Ovary (tissue), 9 donors: ENCODE measurements around the gene ESD. TPM values are rescaled to one million over a fixed set of nuclear protein-coding genes. Genes with fewer than 3 reads are reported as not detected.

ENCODE experiments used
- DNase-seq, 5 donors: peaks; one replicate each; pipeline ENCODE4 v3.0.0-alpha.2; 2019 to 2020
- H3K27ac ChIP-seq, 2 donors: fragments of 200-600 bp; one replicate each; pipeline versions ENCODE4 v1.5.1 to v1.8.0; 2019 to 2022
- H3K27me3 ChIP-seq: fragments of 200-600 bp; one replicate; pipeline ENCODE4 v1.8.0; 2022
- H3K36me3 ChIP-seq: fragments of 200-600 bp; sonication (generic); one replicate; pipeline ENCODE4 v1.5.1; 2019
- H3K4me1 ChIP-seq: one replicate; pipeline ENCODE4 v1.8.1; 2013; ENCODE audit warnings: mild to moderate bottlenecking, moderate library complexity; ENCODE audit not compliant: insufficient read depth
- H3K4me3 ChIP-seq: fragments of 200-600 bp; sonication (generic); one replicate; pipeline ENCODE4 v1.5.1; 2017
- H3K9me3 ChIP-seq, 2 donors: fragments of 200-600 bp in 1 of 2; sonication (generic) in 1 of 2; one replicate each; pipeline versions ENCODE4 v1.5.1 to v1.8.1; 2013 to 2019; ENCODE audit warnings: mild to moderate bottlenecking in 1 of 2, moderate library complexity in 1 of 2
- CTCF ChIP-seq, 3 donors: fragments of 450-650 bp in 2 of 3; fragments of 200-600 bp in 1 of 3; IDR thresholded peaks; one replicate each; pipeline versions ENCODE4 v1.5.1 to v1.8.0; 2016 to 2022; ENCODE audit warnings: antibody characterized with exemption in 3 of 3, mild to moderate bottlenecking in 1 of 3
- EP300 ChIP-seq: sonication (generic); formaldehyde crosslinking; IDR thresholded peaks from one replicate; pipeline ENCODE4 v1.6.1; 2017; ENCODE audit warnings: antibody characterized with exemption
- POLR2A ChIP-seq: fragments of 450-650 bp; IDR thresholded peaks from one replicate; pipeline ENCODE4 v1.6.1; 2017; ENCODE audit warnings: antibody characterized with exemption, mild to moderate bottlenecking, moderate library complexity
- WGBS, 3 donors: extraction: QIAGEN DNeasy Blood & Tissue Kit in 1 of 3; methylation state at CpG; one replicate each; pipeline versions ENCODE4 v1.1.5 to v1.1.7; 2013 to 2017; 5-methylcytosine and 5-hydroxymethylcytosine counted together
- intact Hi-C, 4 donors: fragments of 100-400 bp; cut with DNase I; formaldehyde crosslinking; loops; one replicate each; pipeline versions ENCODE4 v1.11.0 to v1.15.1; 2022 to 2023
- polyA plus RNA-seq, 2 donors: library from polyadenylated mRNA; stranded (reverse); fragments of 200-250 nt in 1 of 2; fragments of 350-450 nt in 1 of 2; fragmentation: Illumina TruSeq in 1 of 2; extraction: RNeasy Lipid Tissue Mini Kit (QIAGEN cat#74804) in 1 of 2; gene quantifications; one replicate each; pipeline ENCODE4 v1.2.3, GENCODE V29; 2013 to 2014
- total RNA-seq, 7 donors: library from RNA; depleted of rRNA in 2 of 7; stranded (reverse); fragments of >200 nt in 2 of 7; fragmentation: NEBNext Ultra II Directional in 3 of 7; extraction: Animal tissue kit (Norgen Biotek cat#: 25700) in 3 of 7; gene quantifications; one replicate each; pipeline versions ENCODE4 v1.1.0 to v1.2.4, GENCODE V29; 2016 to 2023
- donor health status: DM: no; HTN: no; CAD: no; lungs with moderate emphysema.
- donor health status: DM: no; HTN: no; CAD: no.
- donor health status: Bipolar disorder and iron deficiency.
- donor health status: DM: yes; HTN: yes; CAD: no.
- donor health status: DM: no; HTN: no; CAD: no.
- donor health status: DM: yes; HTN: yes; CAD: no.

Gene ESD
- total and polyA plus RNA-seq, 9 donors = 104 to 281 (median 115) TPM

- H3K4me3 ChIP-seq = no peak overlapping the region
- no peak overlapping the region for H3K27ac ChIP-seq
- WGBS, 3 donors = 64 to 75% (median 67%) methylated on average over 4 of the region's 4 CpGs
- no peaks in the 10 kb centered on the region for H3K9me3 ChIP-seq
- no peaks in the 10 kb centered on the region for H3K36me3 ChIP-seq
- no peaks in the 10 kb centered on the region for H3K27me3 ChIP-seq
- no peak for DNase-seq
- no peaks in the 10 kb centered on the region for H3K4me1 ChIP-seq
- TF ChIP-seq POLR2A (no peak), EP300 (no peak), CTCF (IDR thresholded peaks at IDR 0.05) (no peak)
- intact Hi-C loops = no loop called here
These were observed 47.5 kb upstream of the ESD start for GRCh38 chr13:46844431-46844830.

DNA sequence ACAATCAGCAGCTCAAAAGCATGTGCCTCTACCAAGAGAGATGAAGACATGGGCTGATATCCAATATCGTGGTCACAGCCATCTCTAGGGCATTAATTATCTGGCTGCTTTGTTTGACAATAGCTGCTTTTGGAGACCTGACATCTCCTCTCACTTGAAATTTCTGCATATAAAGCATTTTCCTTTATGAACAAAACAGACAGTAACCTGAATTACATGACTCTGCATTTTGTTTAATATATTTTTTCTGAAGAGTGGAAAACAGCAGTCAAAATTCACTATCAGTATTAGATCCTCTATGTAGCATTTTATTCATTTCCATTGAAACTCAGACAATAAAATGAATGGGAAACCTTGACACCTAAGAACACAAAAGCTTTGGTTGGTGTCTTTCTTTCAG, 42.4 kb upstream of the ESD start:
- intact Hi-C loops = no loop called here
- TF ChIP-seq EP300 (no peak), POLR2A (no peak), CTCF (IDR thresholded peaks at IDR 0.05) (no peak)

GRCh38 chr13:46834657-46835056, 37.7 kb upstream of the ESD start:
- Histone ChIP-seq H3K4me1 (no peaks in the 10 kb centered on the region), H3K9me3 (no peaks in the 10 kb centered on the region), H3K27me3 (no peaks in the 10 kb centered on the region), H3K27ac (no peak overlapping the region), H3K4me3 (no peak overlapping the region), H3K36me3 (no peaks in the 10 kb centered on the region)
- DNase-seq = no peak
- no peak for TF ChIP-seq CTCF (IDR thresholded peaks at IDR 0.05)
- TF ChIP-seq EP300 = no peak
- no peak for TF ChIP-seq POLR2A
- intact Hi-C loops = no loop called here
- WGBS, 3 donors = 85 to 88% (median 87%) methylated on average over 6 of the region's 6 CpGs

More for the DNA sequence above, 42.4 kb upstream of the ESD start:
- H3K27me3 ChIP-seq = no peaks in the 10 kb centered on the region
- no peak overlapping the region for H3K4me3 ChIP-seq
- H3K4me1 ChIP-seq = no peaks in the 10 kb centered on the region
- no peaks in the 10 kb centered on the region for H3K9me3 ChIP-seq
- no peaks in the 10 kb centered on the region for H3K36me3 ChIP-seq
- 35 to 61% (median 37%) methylated on average over 1 of the region's 1 CpG for WGBS, 3 donors
- DNase-seq = no peak
- no peak overlapping the region for H3K27ac ChIP-seq

GRCh38 chr13:46831588-46832194, 34.7 kb upstream of the ESD start:
- TF ChIP-seq CTCF (IDR thresholded peaks at IDR 0.05) (peak; percentile 45 to 62 (median 49)), POLR2A (no peak)
- 15 to 17% (median 16%) methylated on average over 5 of the region's 5 CpGs for WGBS, 3 donors

More at GRCh38 chr13:46831588-46832194, 34.7 kb upstream of the ESD start:
- DNase-seq = peak in 1 of 5 donors; percentile 22
- no peak overlapping the region for H3K27ac ChIP-seq
- no peaks in the 10 kb centered on the region for H3K27me3 ChIP-seq
- no peaks in the 10 kb centered on the region for H3K36me3 ChIP-seq
- no peaks in the 10 kb centered on the region for H3K4me1 ChIP-seq
- H3K4me3 ChIP-seq = no peak overlapping the region
- intact Hi-C loops = no loop called here
- H3K9me3 ChIP-seq = no peaks in the 10 kb centered on the region
